K562 (cell line): Measurements from ENCODE around the gene EML1. TPM values are rescaled to one million over a fixed set of nuclear protein-coding genes. Genes with fewer than 3 reads are reported as not detected.

Experiments used
- ATAC-seq: fragments of 200-7000 bp; cut with Tn5 transposase; 3 replicates; pipeline ENCODE4 v1.9.1; 2020; ENCODE audit warnings: moderate library complexity
- BruUV-seq: library from RNA; stranded (reverse); fragments of 400-500 nt; replicated peaks from 2 replicates; lab custom pipeline; 2021; lab: Mats Ljungman, UMichigan
- CTCF ChIA-PET: fragments of 300-600 bp; formaldehyde crosslinking; extraction: SDS; loops from one replicate; lab custom pipeline; 2021; ENCODE audit warnings: low intra/inter-chr PET ratio; lab: Yijun Ruan, JAX
- POLR2A ChIA-PET: fragments of 300-600, 350-650 bp; sonication (Branson Sonifier 250); formaldehyde crosslinking; extraction: SDS; loops from one replicate; lab custom pipeline; 2021; ENCODE audit warnings: antibody characterized with exemption, inconsistent platforms; lab: Yijun Ruan, JAX
- DNase-seq, 4 experiments: peaks; one replicate each; pipeline versions ENCODE4 v3.0.0 to v3.0.0-alpha.2; 2011 to 2018; ENCODE audit warnings: low spot score in 3 of 4, mixed read lengths in 3 of 4; ENCODE audit errors: extremely low read depth in 1 of 4
- FAIRE-seq: peaks from 2 replicates; lab custom pipeline; 2011; peaks lifted over from hg19 to GRCh38; lab: Jason Lieb, UNC
- H2AFZ ChIP-seq: 2 replicates; pipeline ENCODE4 v1.6.0; 2011; ENCODE audit warnings: low read depth, low read length, control low read depth, inconsistent platforms
- H3K27ac ChIP-seq: fragments of 200-600 bp; 3 replicates; pipeline ENCODE4 v1.8.0; 2011; ENCODE audit warnings: low read depth, mild to moderate bottlenecking, control low read depth, inconsistent platforms, low read length, moderate library complexity, mixed read lengths; ENCODE audit errors: extremely low read depth
- H3K27me3 ChIP-seq, 2 experiments: fragments of 300-600 bp in 1 of 2; 2 replicates in 1 of 2; 3 replicates in 1 of 2; pipeline versions ENCODE4 v1.6.0 to v1.8.0; 2011; ENCODE audit warnings: inconsistent platforms in 2 of 2, low read length in 2 of 2, mild to moderate bottlenecking in 1 of 2, mixed read lengths in 1 of 2, moderate library complexity in 1 of 2; ENCODE audit not compliant: control insufficient read depth in 2 of 2, insufficient read depth in 2 of 2
- H3K36me3 ChIP-seq: fragments of 300-600 bp; 3 replicates; pipeline ENCODE4 v1.8.0; 2011; ENCODE audit warnings: mild to moderate bottlenecking, low read length, inconsistent platforms; ENCODE audit not compliant: control insufficient read depth, insufficient read depth
- H3K4me1 ChIP-seq, 2 experiments: fragments of 200-600 bp in 1 of 2; replicated peaks in 1 of 2; 2 replicates in 1 of 2; 3 replicates in 1 of 2; pipeline versions ENCODE4 v1.5.1 to v1.8.0; 2011; ENCODE audit warnings: inconsistent platforms in 2 of 2, low read length in 2 of 2, mild to moderate bottlenecking in 1 of 2, mixed read lengths in 1 of 2, moderate library complexity in 1 of 2; ENCODE audit not compliant: control insufficient read depth in 2 of 2, insufficient read depth in 2 of 2
- H3K4me2 ChIP-seq: 2 replicates; pipeline ENCODE4 v1.6.1; 2011; ENCODE audit warnings: low read length, control low read depth, inconsistent platforms, mixed read lengths; ENCODE audit not compliant: insufficient read depth
- H3K4me3 ChIP-seq: fragments of 200-600 bp; sonication (generic), shearing (Covaris generic); 2 replicates; pipeline ENCODE4 v1.5.1; 2016; ENCODE audit warnings: control low read depth, inconsistent platforms
- H3K79me2 ChIP-seq: fragments of 200-600 bp; 3 replicates; pipeline ENCODE4 v1.8.0; 2011; ENCODE audit warnings: low read length, inconsistent platforms; ENCODE audit not compliant: control insufficient read depth, insufficient read depth
- H3K9ac ChIP-seq, 2 experiments: 2 replicates each; pipeline versions ENCODE4 v1.6.0 to v1.6.1; 2011; ENCODE audit warnings: low read depth in 2 of 2, low read length in 2 of 2, control low read depth in 1 of 2, inconsistent platforms in 1 of 2, mild to moderate bottlenecking in 1 of 2, mixed read lengths in 1 of 2; ENCODE audit not compliant: insufficient read depth in 1 of 2
- H3K9me1 ChIP-seq: one replicate; pipeline ENCODE4 v1.6.0; 2011; ENCODE audit warnings: inconsistent platforms, mild to moderate bottlenecking, low read length, moderate library complexity; ENCODE audit not compliant: control insufficient read depth, insufficient read depth
- H3K9me3 ChIP-seq: replicated peaks from 2 replicates; pipeline ENCODE4 v1.5.1; 2011; ENCODE audit warnings: low read depth, low read length, inconsistent platforms; ENCODE audit not compliant: control insufficient read depth, insufficient read depth
- H4K20me1 ChIP-seq: replicated peaks from 2 replicates; pipeline ENCODE4 v1.6.1; 2011; ENCODE audit warnings: low read length, inconsistent platforms, mixed read lengths; ENCODE audit not compliant: control insufficient read depth, insufficient read depth
- ATF7 ChIP-seq: fragments of 450-650 bp; IDR thresholded peaks from 2 replicates; pipeline ENCODE4 v1.7.1; 2014; ENCODE audit warnings: mild to moderate bottlenecking, moderate library complexity
- CBX3 ChIP-seq, 2 experiments: IDR thresholded peaks; 1 replicate in 1 of 2; 2 replicates in 1 of 2; pipeline ENCODE4 v1.6.1; 2012; ENCODE audit warnings: inconsistent platforms in 2 of 2, low read length in 2 of 2, borderline replicate concordance in 1 of 2, control low read depth in 1 of 2
- MTF1 ChIP-seq: fragments of 250-450 bp; sonication (Bioruptor Pico); IDR thresholded peaks from 2 replicates; pipeline ENCODE4 v1.9.0; 2021; ENCODE audit warnings: moderate library complexity, mild to moderate bottlenecking, inconsistent platforms, borderline replicate concordance
- NFYB ChIP-seq: IDR thresholded peaks from 2 replicates; pipeline ENCODE4 v1.6.1; 2011; ENCODE audit warnings: mild to moderate bottlenecking, moderate library complexity; ENCODE audit not compliant: insufficient read length; ENCODE audit errors: extremely low read depth
- PTRF ChIP-seq: fragments of 450-650 bp; IDR thresholded peaks from 2 replicates; pipeline ENCODE4 v1.6.1; 2016; ENCODE audit warnings: mild to moderate bottlenecking, missing genetic modification characterization, missing compliant biosample characterization
- SIX5 ChIP-seq, 2 experiments: IDR thresholded peaks; 2 replicates each; pipeline ENCODE4 v1.6.1; 2011; ENCODE audit warnings: low read length in 2 of 2, borderline replicate concordance in 1 of 2, low read depth in 1 of 2, mild to moderate bottlenecking in 1 of 2, moderate library complexity in 1 of 2; ENCODE audit not compliant: insufficient read depth in 1 of 2
- SLC30A9 ChIP-seq: fragments of 250-450 bp; sonication (Bioruptor Pico); IDR thresholded peaks from 2 replicates; pipeline ENCODE4 v1.8.0; 2022; ENCODE audit warnings: mild to moderate bottlenecking, moderate library complexity
- TAF15 ChIP-seq: fragments of 200-400 bp; formaldehyde crosslinking; IDR thresholded peaks from 2 replicates; pipeline ENCODE4 v1.6.1; 2017; ENCODE audit warnings: mild to moderate bottlenecking, low read depth, low read length, moderate library complexity
- TFAP4 ChIP-seq: sonication (generic); formaldehyde crosslinking; IDR thresholded peaks from 2 replicates; pipeline ENCODE4 v1.8.0; 2022; ENCODE audit warnings: missing genetic modification reagents, mild to moderate bottlenecking, moderate library complexity, borderline replicate concordance
- THAP7 ChIP-seq: fragments of 250-450 bp; sonication (Bioruptor Pico); IDR thresholded peaks from 2 replicates; pipeline ENCODE4 v1.5.0; 2021
- ZNF217 ChIP-seq: sonication (generic); formaldehyde crosslinking; IDR thresholded peaks from 2 replicates; pipeline ENCODE4 v1.8.0; 2022; ENCODE audit warnings: mild to moderate bottlenecking, missing genetic modification reagents
- ZNF24 ChIP-seq: fragments of 450-650 bp; IDR thresholded peaks from 2 replicates; pipeline ENCODE4 v1.6.1; 2016
- ZNF280B ChIP-seq: fragments of 250-450 bp; sonication (Bioruptor Pico); IDR thresholded peaks from 2 replicates; pipeline ENCODE4 v1.5.1; 2021; ENCODE audit warnings: mild to moderate bottlenecking
- WGBS: fragments of 100-300 bp; shearing (Covaris generic); methylation state at CpG from one replicate; pipeline ENCODE4 v1.1.6; 2016; ENCODE audit warnings: low coverage, mixed read lengths; ENCODE audit not compliant: insufficient coverage; ENCODE audit errors: missing lambda C conversion rate; 5-methylcytosine and 5-hydroxymethylcytosine counted together
- in situ Hi-C: fragments of 300-500 bp; cut with MboI; formaldehyde crosslinking; loops from 4 replicates; pipeline ENCODE4 v1.15.0; 2018; ENCODE audit warnings: inconsistent platforms, mixed read lengths
- intact Hi-C: fragments of 100-400 bp; cut with micrococcal nuclease; formaldehyde crosslinking; loops from 2 replicates; pipeline ENCODE4 v1.14.2; 2022
- polyA plus RNA-seq, 8 experiments: library from polyadenylated mRNA; depleted of rRNA in 4 of 8; stranded (reverse) in 5 of 8; unstranded in 3 of 8; fragments of >200 nt; fragmentation: Nextera tagmentation in 2 of 8; fragmentation: Illumina TruSeq in 1 of 8; extraction: Ambion mirVana in 2 of 8; extraction: Trizol in 1 of 8; gene quantifications; 2 replicates each; pipeline versions ENCODE4 v1.2.1 to v1.2.3, GENCODE V29; 2011 to 2014; ENCODE audit warnings: inconsistent platforms in 1 of 8, missing spikeins in 1 of 8
- total RNA-seq, 7 experiments: library from RNA; depleted of rRNA in 6 of 7; stranded (reverse); fragments of >200 nt in 6 of 7; fragmentation: Illumina TruSeq in 2 of 7; extraction: Trizol in 2 of 7; gene quantifications; 2 replicates each; pipeline versions ENCODE4 v1.2.1 to v1.2.3, GENCODE V29; 2011 to 2021; ENCODE audit warnings: low replicate concordance in 1 of 7

Gene EML1
- total and polyA plus RNA-seq, 9 of the 15 experiments (the other 6 are each of a cell fraction or from before 2014, with no cell fraction given): 0.01 to 0.35 (median 0.07) TPM; not detected in 2

- WGBS: 0% methylated on average over 6 of the region's 6 CpGs
- intact Hi-C loops: no loop called here
- Histone ChIP-seq H3K36me3 (no peaks in the 10 kb centered on the region), H3K4me2 (no peak overlapping the region), H3K27ac (no peak overlapping the region), H3K4me3 (no peak overlapping the region), H3K9ac (no peak overlapping the region), H4K20me1 (no peaks in the 10 kb centered on the region), H3K9me3 (no peaks in the 10 kb centered on the region), H3K27me3 (peaks cover 0 to 6% of the 10 kb centered on the region in 2 experiments; a peak in 3 of 5 replicates), H2AFZ (no peak overlapping the region), H3K9me1 (no peaks in the 10 kb centered on the region), H3K4me1 (no peaks in the 10 kb centered on the region), H3K79me2 (no peaks in the 10 kb centered on the region)
- FAIRE-seq (no peak), ATAC-seq (no peak), DNase-seq (no peak)
- no TSS peak for BruUV-seq
- ChIA-PET POLR2A (interaction anchor here (1.5 kb wide), 1 partner anchor 34 kb away, joined by 3 read pairs; no protein-coding TSS in a partner anchor), CTCF (no interaction called here)
- TF ChIP-seq SLC30A9 (CRISPR knock-in tag) (no peak), CBX3 (IDR thresholded peaks at IDR 0.05; ENCODE audit: borderline replicate concordance in 1 of 2, low read length in 2 of 2) (no peak), PTRF (tag) (no peak)
- in situ Hi-C loops: no loop called here
These were observed 47.1 kb downstream of the EML1 start for GRCh38 chr14:99840265-99840664.

GRCh38 chr14:99840774-99841305 is 47.6 kb downstream of the EML1 start:
- DNase-seq (no peak), ATAC-seq (no peak), FAIRE-seq (no peak)
- Histone ChIP-seq H3K9me1 (no peaks in the 10 kb centered on the region), H3K79me2 (no peaks in the 10 kb centered on the region), H3K9ac (no peak overlapping the region), H3K27me3 (peaks cover 0 to 6% of the 10 kb centered on the region in 2 experiments; a peak in 3 of 5 replicates), H3K36me3 (no peaks in the 10 kb centered on the region), H3K9me3 (no peaks in the 10 kb centered on the region), H3K4me3 (no peak overlapping the region), H4K20me1 (no peaks in the 10 kb centered on the region), H3K4me1 (no peaks in the 10 kb centered on the region), H3K27ac (no peak overlapping the region), H3K4me2 (no peak overlapping the region), H2AFZ (no peak overlapping the region)
- in situ Hi-C loops: no loop called here
- intact Hi-C loops: no loop called here
- 2% methylated on average over 4 of the region's 5 CpGs for WGBS
- ChIA-PET CTCF (no interaction called here), POLR2A (interaction anchor here (0.6 to 1.5 kb wide), 2 partner anchors 34 to 83 kb away, joined by 3 read pairs; no protein-coding TSS in a partner anchor)
- BruUV-seq: no TSS peak
- TF ChIP-seq MTF1: no peak
- TF ChIP-seq THAP7: no peak
- no peak for TF ChIP-seq TAF15
- TF ChIP-seq ATF7: no peak
- TF ChIP-seq TFAP4 (CRISPR knock-in tag): no peak
- TF ChIP-seq ZNF217 (CRISPR knock-in tag): no peak
- no peak for TF ChIP-seq SIX5 (IDR thresholded peaks at IDR 0.05; ENCODE audit: borderline replicate concordance in 1 of 2, insufficient read depth in 1 of 2, low read depth in 1 of 2, low read length in 2 of 2)
- no peak for TF ChIP-seq NFYB
- no peak for TF ChIP-seq ZNF280B (CRISPR knock-in tag)
- TF ChIP-seq ZNF24: no peak
